ENCODE data around the gene KRTAP4-2. TPM values are rescaled to one million over a fixed set of nuclear protein-coding genes. Genes with fewer than 3 reads are reported as not detected.

The KRTAP4-2 gene
- total RNA-seq, 1 donor from 2014 or later = not detected

GRCh38 chr17:41133880-41134735 lies 43.9 kb downstream of the KRTAP4-2 start:
- no peak for DNase-seq
- Histone ChIP-seq H3K4me3 (no peak overlapping the region), H3K27ac (no peak overlapping the region), H3K36me3 (no peaks in the 10 kb centered on the region), H3K27me3 (ENCODE audit: low read depth) (no peaks in the 10 kb centered on the region), H3K9me3 (no peaks in the 10 kb centered on the region), H3K4me1 (no peaks in the 10 kb centered on the region)
- ATAC-seq = no peak
- TF ChIP-seq CTCF (IDR thresholded peaks at IDR 0.05) = no peak
- intact Hi-C loops (cut with DNase I) = no loop called here

- Histone ChIP-seq H3K9me3 (no peaks in the 10 kb centered on the region), H3K4me3 (no peak overlapping the region), H3K4me1 (no peaks in the 10 kb centered on the region), H3K27me3 (ENCODE audit: low read depth) (no peaks in the 10 kb centered on the region), H3K27ac (no peak overlapping the region), H3K36me3 (no peaks in the 10 kb centered on the region)
- intact Hi-C loops (cut with DNase I) = no loop called here
- DNase-seq (no peak), ATAC-seq (no peak)
- TF ChIP-seq CTCF (IDR thresholded peaks at IDR 0.05) = no peak
These were observed 46.0 kb downstream of the KRTAP4-2 start for GRCh38 chr17:41131979-41132378.

Other genes starting within 250 kb of the KRTAP4-2 start
- gene KRT23, start 240.6 kb downstream of the KRTAP4-2 start, total RNA-seq = 1.9 TPM
- 0.59 TPM for gene KRT39, start 211.3 kb downstream of the KRTAP4-2 start, total RNA-seq
- gene KRT40, start 193.9 kb downstream of the KRTAP4-2 start, total RNA-seq = 0.27 TPM
- not detected for gene KRTAP3-3, start 184.1 kb downstream of the KRTAP4-2 start, total RNA-seq
- not detected for gene KRTAP3-2, start 178.3 kb downstream of the KRTAP4-2 start, total RNA-seq
- not detected for gene KRTAP3-1, start 169.1 kb downstream of the KRTAP4-2 start, total RNA-seq
- gene KRTAP1-5, start 151.0 kb downstream of the KRTAP4-2 start, total RNA-seq = not detected
- not detected for gene KRTAP1-4, start 148.0 kb downstream of the KRTAP4-2 start, total RNA-seq
- not detected for gene KRTAP1-3, start 143.3 kb downstream of the KRTAP4-2 start, total RNA-seq
- not detected for gene KRTAP1-1, start 136.8 kb downstream of the KRTAP4-2 start, total RNA-seq
- gene KRTAP2-1, start 130.9 kb downstream of the KRTAP4-2 start, total RNA-seq = not detected
- gene KRTAP2-2, start 123.0 kb downstream of the KRTAP4-2 start, total RNA-seq = not detected
- not detected for gene KRTAP2-3, start 118.1 kb downstream of the KRTAP4-2 start, total RNA-seq
- not detected for gene KRTAP2-4, start 112.3 kb downstream of the KRTAP4-2 start, total RNA-seq
- gene KRTAP4-7, start 94.1 kb downstream of the KRTAP4-2 start, total RNA-seq = not detected
- gene KRTAP4-8, start 80.1 kb downstream of the KRTAP4-2 start, total RNA-seq = not detected
- not detected for gene KRTAP4-16, start 76.0 kb downstream of the KRTAP4-2 start, total RNA-seq
- not detected for gene KRTAP4-9, start 72.8 kb downstream of the KRTAP4-2 start, total RNA-seq
- gene KRTAP4-11, start 59.8 kb downstream of the KRTAP4-2 start, total RNA-seq = not detected
- gene KRTAP4-12, start 54.0 kb downstream of the KRTAP4-2 start, total RNA-seq = not detected
- gene KRTAP4-6, start 37.7 kb downstream of the KRTAP4-2 start, total RNA-seq = not detected
- gene KRTAP4-5, start 28.4 kb downstream of the KRTAP4-2 start, total RNA-seq = not detected
- gene KRTAP4-4, start 17.5 kb downstream of the KRTAP4-2 start, total RNA-seq = not detected
- not detected for gene KRTAP4-3, start 10.0 kb downstream of the KRTAP4-2 start, total RNA-seq
- gene KRTAP4-1, start 6.7 kb upstream of the KRTAP4-2 start, total RNA-seq = not detected
- not detected for gene KRTAP9-1, start 11.7 kb upstream of the KRTAP4-2 start, total RNA-seq
- gene KRTAP9-2, start 48.4 kb upstream of the KRTAP4-2 start, total RNA-seq = not detected
- not detected for gene KRTAP9-3, start 54.2 kb upstream of the KRTAP4-2 start, total RNA-seq
- not detected for gene KRTAP9-8, start 59.8 kb upstream of the KRTAP4-2 start, total RNA-seq
- gene KRTAP9-4, start 71.5 kb upstream of the KRTAP4-2 start, total RNA-seq = not detected
- not detected for gene KRTAP9-9, start 77.2 kb upstream of the KRTAP4-2 start, total RNA-seq
- gene KRTAP9-6, start 87.2 kb upstream of the KRTAP4-2 start, total RNA-seq = not detected
- gene KRTAP9-7, start 97.5 kb upstream of the KRTAP4-2 start, total RNA-seq = not detected
- gene KRTAP29-1, start 124.6 kb upstream of the KRTAP4-2 start, total RNA-seq = not detected
- gene KRTAP16-1, start 131.1 kb upstream of the KRTAP4-2 start, total RNA-seq = not detected
- gene KRTAP17-1, start 137.5 kb upstream of the KRTAP4-2 start, total RNA-seq = not detected
- gene KRT33A, start 172.6 kb upstream of the KRTAP4-2 start, total RNA-seq = not detected
- gene KRT33B, start 191.6 kb upstream of the KRTAP4-2 start, total RNA-seq = not detected
- not detected for gene KRT34, start 204.1 kb upstream of the KRTAP4-2 start, total RNA-seq
- not detected for gene KRT31, start 219.4 kb upstream of the KRTAP4-2 start, total RNA-seq
- not detected for gene KRT37, start 246.4 kb upstream of the KRTAP4-2 start, total RNA-seq